Astrocyte of the cerebellum (primary cell): Measurements from ENCODE around the gene STAB2.

Experiments used
- DNase-seq: peaks from one replicate; pipeline ENCODE4 v3.0.0-alpha.2; 2011; ENCODE audit warnings: low read depth
- H3K4me3 ChIP-seq: 2 replicates; pipeline ENCODE4 v1.5.1; 2011; ENCODE audit warnings: mild to moderate bottlenecking, low read depth, low read length, moderate library complexity
- in situ Hi-C: cut with HindIII; loops from 2 replicates; pipeline ENCODE4 v1.10.0; 2017; ENCODE audit warnings: low sequenced_read_pairs
- TF ChIP-seq, protein P1 (sequence below): IDR thresholded peaks from 2 replicates; pipeline ENCODE4 v1.5.1; 2012; ENCODE audit warnings: low read length, low read depth, moderate library complexity, mild to moderate bottlenecking; ENCODE audit errors: missing control alignments

The STAB2 gene

GRCh38 chr12:103590271-103590670 lies 3.2 kb downstream of the STAB2 start:
- no peak for DNase-seq
- TF ChIP-seq, protein P1, sequence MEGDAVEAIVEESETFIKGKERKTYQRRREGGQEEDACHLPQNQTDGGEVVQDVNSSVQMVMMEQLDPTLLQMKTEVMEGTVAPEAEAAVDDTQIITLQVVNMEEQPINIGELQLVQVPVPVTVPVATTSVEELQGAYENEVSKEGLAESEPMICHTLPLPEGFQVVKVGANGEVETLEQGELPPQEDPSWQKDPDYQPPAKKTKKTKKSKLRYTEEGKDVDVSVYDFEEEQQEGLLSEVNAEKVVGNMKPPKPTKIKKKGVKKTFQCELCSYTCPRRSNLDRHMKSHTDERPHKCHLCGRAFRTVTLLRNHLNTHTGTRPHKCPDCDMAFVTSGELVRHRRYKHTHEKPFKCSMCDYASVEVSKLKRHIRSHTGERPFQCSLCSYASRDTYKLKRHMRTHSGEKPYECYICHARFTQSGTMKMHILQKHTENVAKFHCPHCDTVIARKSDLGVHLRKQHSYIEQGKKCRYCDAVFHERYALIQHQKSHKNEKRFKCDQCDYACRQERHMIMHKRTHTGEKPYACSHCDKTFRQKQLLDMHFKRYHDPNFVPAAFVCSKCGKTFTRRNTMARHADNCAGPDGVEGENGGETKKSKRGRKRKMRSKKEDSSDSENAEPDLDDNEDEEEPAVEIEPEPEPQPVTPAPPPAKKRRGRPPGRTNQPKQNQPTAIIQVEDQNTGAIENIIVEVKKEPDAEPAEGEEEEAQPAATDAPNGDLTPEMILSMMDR, result no peak
- in situ Hi-C loops, result no loop called here
- no peak overlapping the region for H3K4me3 ChIP-seq

DNA sequence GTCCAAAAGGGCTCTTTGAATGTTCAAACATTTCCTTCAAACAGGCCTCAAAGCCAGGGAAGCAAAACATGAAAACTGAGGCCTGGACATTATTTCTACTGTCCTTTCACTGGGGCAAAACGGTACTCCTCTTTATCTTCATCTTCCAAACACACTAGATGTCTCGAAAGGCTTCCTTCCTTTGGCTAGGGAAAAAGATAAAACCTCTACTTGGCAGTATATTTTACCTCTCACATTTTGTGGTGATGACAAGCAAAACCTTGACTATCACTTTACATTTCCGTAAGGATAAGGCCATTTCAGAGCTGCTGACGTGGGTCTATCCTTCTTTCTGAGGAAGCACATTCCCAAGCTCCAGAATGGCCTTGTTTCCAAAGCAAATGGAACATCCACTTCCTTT lies 9.9 kb downstream of the STAB2 start:
- H3K4me3 ChIP-seq, result no peak overlapping the region
- no peak for DNase-seq
- TF ChIP-seq, protein P1, result no peak
- in situ Hi-C loops, result no loop called here

GRCh38 chr12:103599274-103599673 lies 12.2 kb downstream of the STAB2 start:
- DNase-seq, result no peak
- no peak overlapping the region for H3K4me3 ChIP-seq
- in situ Hi-C loops, result no loop called here
- TF ChIP-seq, protein P1, result no peak

GRCh38 chr12:103600967-103601728 lies 14.1 kb downstream of the STAB2 start:
- TF ChIP-seq, protein P1, result no peak
- H3K4me3 ChIP-seq, result no peak overlapping the region
- no peak for DNase-seq
- in situ Hi-C loops, result loop anchor here (5.0 kb wide), 1 partner anchor 66 kb away; no protein-coding TSS in a partner anchor

DNA sequence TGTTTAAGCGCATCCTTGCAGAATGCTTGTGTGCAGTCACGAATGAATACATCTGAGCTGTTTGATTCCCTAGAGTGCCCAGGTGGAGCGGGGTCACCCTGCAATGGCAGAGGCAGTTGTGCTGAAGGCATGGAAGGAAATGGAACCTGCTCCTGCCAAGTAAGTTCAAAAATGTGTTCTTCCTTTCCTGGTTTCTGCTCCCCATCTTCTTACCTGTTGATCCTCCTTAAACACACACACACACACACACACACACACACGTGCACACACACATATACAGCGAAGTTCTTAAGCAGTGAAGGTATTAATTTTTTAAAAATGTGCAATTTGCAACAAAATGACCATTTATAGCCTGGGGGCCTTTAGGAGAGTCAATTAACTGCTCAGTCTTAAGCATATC lies 33.3 kb downstream of the STAB2 start:
- in situ Hi-C loops, result no loop called here
- TF ChIP-seq, protein P1, result no peak
- no peak overlapping the region for H3K4me3 ChIP-seq
- DNase-seq, result no peak

DNA sequence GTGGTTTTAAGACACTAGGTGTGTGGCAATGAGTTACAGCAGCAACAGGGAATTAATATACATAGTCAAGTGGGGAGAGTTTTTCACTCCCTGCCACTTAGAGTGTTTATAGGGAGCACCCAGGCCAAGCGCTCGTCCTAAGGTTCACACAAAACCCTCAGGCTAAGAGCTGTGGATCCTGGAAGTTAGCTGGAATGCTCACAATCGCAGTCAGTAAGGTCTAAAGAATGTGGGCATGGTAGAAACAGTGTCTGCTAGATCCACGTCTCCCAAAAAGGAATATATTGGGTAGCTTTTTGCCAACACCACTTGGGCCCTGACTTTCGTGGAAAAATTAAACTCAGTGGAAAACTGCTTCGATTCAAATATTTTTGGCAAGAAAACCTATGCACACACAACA lies 36.6 kb downstream of the STAB2 start:
- no peak for DNase-seq
- TF ChIP-seq, protein P1, result no peak
- no peak overlapping the region for H3K4me3 ChIP-seq
- in situ Hi-C loops, result no loop called here
